Urinary bladder (tissue), 4 donors: Measurements from ENCODE around the gene LRRC4C. TPM values are rescaled to one million over a fixed set of nuclear protein-coding genes. Genes with fewer than 3 reads are reported as not detected.
A peak's percentile ranks its signal among the peaks of the same experiment; 100 is the strongest.
"Not testable (repeated sequence)": the region's sequence is repeated elsewhere in the genome, so short reads cannot be mapped to it uniquely, and the experiment has no call there.

Experiments used
- DNase-seq: peaks from one replicate; pipeline ENCODE4 v3.0.0-alpha.2; 2015; ENCODE audit errors: extremely low spot score
- H3K27ac ChIP-seq: one replicate; pipeline ENCODE4 v1.5.1; 2013; ENCODE audit warnings: low read depth, mild to moderate bottlenecking, moderate library complexity
- H3K36me3 ChIP-seq: one replicate; pipeline ENCODE4 v1.6.1; 2013; ENCODE audit warnings: mild to moderate bottlenecking, moderate library complexity; ENCODE audit not compliant: insufficient read depth
- H3K4me1 ChIP-seq: one replicate; pipeline ENCODE4 v1.6.1; 2013; ENCODE audit warnings: mild to moderate bottlenecking, moderate library complexity; ENCODE audit not compliant: insufficient read depth
- H3K4me3 ChIP-seq: one replicate; pipeline ENCODE4 v1.5.1; 2013; ENCODE audit warnings: low read depth, low read length
- WGBS: extraction: QIAGEN DNeasy Blood & Tissue Kit; methylation state at CpG from one replicate; pipeline ENCODE4 v1.1.7; 2013; 5-methylcytosine and 5-hydroxymethylcytosine counted together
- polyA plus RNA-seq: library from polyadenylated mRNA; stranded (reverse); fragments of 200-250 nt; gene quantifications from one replicate; pipeline ENCODE4 v1.2.3, GENCODE V29; 2013
- total RNA-seq: library from RNA; depleted of rRNA; stranded (reverse); fragments of >200 nt; gene quantifications from one replicate; pipeline ENCODE4 v1.2.3, GENCODE V29; 2014
- donor health status: healthy with polysubstance abuse.
- donor health status: healthy.

Gene LRRC4C
- total and polyA plus RNA-seq, 2 donors: 3.0 to 7.2 TPM

- Histone ChIP-seq H3K4me1 (no peaks in the 10 kb centered on the region), H3K4me3 (no peak overlapping the region), H3K27ac (no peak overlapping the region), H3K36me3 (no peaks in the 10 kb centered on the region)
- no peak for DNase-seq
- WGBS: 55% methylated on average over 1 of the region's 1 CpG
Measured at GRCh38 chr11:40573254-40573891, 886.1 kb downstream of the LRRC4C start.

- no peak overlapping the region for H3K27ac ChIP-seq
- DNase-seq: no peak
- H3K36me3 ChIP-seq: no peaks in the 10 kb centered on the region
- 92% methylated on average over 1 of the region's 1 CpG for WGBS
- H3K4me1 ChIP-seq: no peaks in the 10 kb centered on the region
- H3K4me3 ChIP-seq: no peak overlapping the region
Measured at GRCh38 chr11:40569947-40570531, 889.4 kb downstream of the LRRC4C start.

- no peaks in the 10 kb centered on the region for H3K4me1 ChIP-seq
- H3K4me3 ChIP-seq: no peak overlapping the region
- no peak overlapping the region for H3K27ac ChIP-seq
- no peaks in the 10 kb centered on the region for H3K36me3 ChIP-seq
- DNase-seq: no peak
- WGBS: 34% methylated on average over 1 of the region's 1 CpG
Measured at GRCh38 chr11:40567392-40567791, 892.1 kb downstream of the LRRC4C start.

- H3K27ac ChIP-seq: no peak overlapping the region
- H3K36me3 ChIP-seq: no peaks in the 10 kb centered on the region
- 64% methylated on average over 3 of the region's 3 CpGs for WGBS
- no peak overlapping the region for H3K4me3 ChIP-seq
- no peaks in the 10 kb centered on the region for H3K4me1 ChIP-seq
- no peak for DNase-seq
Measured at GRCh38 chr11:40544162-40544561, 915.3 kb downstream of the LRRC4C start.

GRCh38 chr11:40542821-40543220 lies 916.6 kb downstream of the LRRC4C start:
- no peaks in the 10 kb centered on the region for H3K4me1 ChIP-seq
- no peak overlapping the region for H3K27ac ChIP-seq
- DNase-seq: no peak
- no peaks in the 10 kb centered on the region for H3K36me3 ChIP-seq
- H3K4me3 ChIP-seq: no peak overlapping the region
- 51% methylated on average over 1 of the region's 1 CpG for WGBS

GRCh38 chr11:40537734-40538133 lies 921.7 kb downstream of the LRRC4C start:
- Histone ChIP-seq H3K4me3 (no peak overlapping the region), H3K36me3 (no peaks in the 10 kb centered on the region), H3K4me1 (no peaks in the 10 kb centered on the region), H3K27ac (no peak overlapping the region)
- 52% methylated on average over 3 of the region's 3 CpGs for WGBS
- DNase-seq: no peak

- not testable (repeated sequence) for H3K36me3 ChIP-seq
Measured at GRCh38 chr11:40522080-40522479, 937.4 kb downstream of the LRRC4C start.

GRCh38 chr11:40517122-40517521 lies 942.3 kb downstream of the LRRC4C start:
- H3K4me1 ChIP-seq: no peaks in the 10 kb centered on the region
- no peak overlapping the region for H3K4me3 ChIP-seq
- 96% methylated on average over 3 of the region's 3 CpGs for WGBS
- H3K27ac ChIP-seq: no peak overlapping the region
- no peaks in the 10 kb centered on the region for H3K36me3 ChIP-seq
- no peak for DNase-seq

More at GRCh38 chr11:40522080-40522479, 937.4 kb downstream of the LRRC4C start:
- 87% methylated on average over 6 of the region's 6 CpGs for WGBS
- H3K4me3 ChIP-seq, H3K27ac ChIP-seq, DNase-seq, H3K4me1 ChIP-seq: not testable (repeated sequence)

- 61% methylated on average over 1 of the region's 1 CpG for WGBS
- Histone ChIP-seq H3K4me3 (no peak overlapping the region), H3K27ac (no peak overlapping the region), H3K4me1 (no peaks in the 10 kb centered on the region), H3K36me3 (no peaks in the 10 kb centered on the region)
- peak; percentile 8 for DNase-seq
Measured at GRCh38 chr11:40514124-40514523, 945.3 kb downstream of the LRRC4C start.

GRCh38 chr11:40513281-40513680 lies 946.2 kb downstream of the LRRC4C start:
- Histone ChIP-seq H3K4me1 (no peaks in the 10 kb centered on the region), H3K36me3 (no peaks in the 10 kb centered on the region), H3K27ac (no peak overlapping the region), H3K4me3 (no peak overlapping the region)
- no peak for DNase-seq

- DNase-seq: no peak
- no peaks in the 10 kb centered on the region for H3K36me3 ChIP-seq
Measured at GRCh38 chr11:40508303-40508702, 951.1 kb downstream of the LRRC4C start.

GRCh38 chr11:40506226-40506625 lies 953.2 kb downstream of the LRRC4C start:
- no peak for DNase-seq
- Histone ChIP-seq H3K4me3 (no peak overlapping the region), H3K4me1 (no peaks in the 10 kb centered on the region), H3K27ac (no peak overlapping the region), H3K36me3 (no peaks in the 10 kb centered on the region)
- 56% methylated on average over 3 of the region's 3 CpGs for WGBS

More at GRCh38 chr11:40508303-40508702, 951.1 kb downstream of the LRRC4C start:
- Histone ChIP-seq H3K4me3 (no peak overlapping the region), H3K4me1 (no peaks in the 10 kb centered on the region), H3K27ac (no peak overlapping the region)

- WGBS: 90% methylated on average over 3 of the region's 3 CpGs
- H3K36me3 ChIP-seq: no peaks in the 10 kb centered on the region
- H3K4me1 ChIP-seq: no peaks in the 10 kb centered on the region
- no peak overlapping the region for H3K27ac ChIP-seq
- no peak overlapping the region for H3K4me3 ChIP-seq
- DNase-seq: no peak
Measured at GRCh38 chr11:40491341-40491740, 968.1 kb downstream of the LRRC4C start.

- Histone ChIP-seq H3K27ac (no peak overlapping the region), H3K4me1 (no peaks in the 10 kb centered on the region), H3K4me3 (no peak overlapping the region), H3K36me3 (no peaks in the 10 kb centered on the region)
- no peak for DNase-seq
- WGBS: 56% methylated on average over 1 of the region's 1 CpG
Measured at GRCh38 chr11:40467771-40468170, 991.7 kb downstream of the LRRC4C start.
